GM12878 (cell line): ENCODE measurements around the gene BCAT1. TPM values are rescaled to one million over a fixed set of nuclear protein-coding genes. Genes with fewer than 3 reads are reported as not detected.

Experiments used
- ATAC-seq: fragments of 200-7000 bp; cut with Tn5 transposase; 3 replicates; pipeline ENCODE4 v1.9.1; 2020; ENCODE audit warnings: mild to moderate bottlenecking, moderate library complexity
- BruUV-seq: library from RNA; stranded (reverse); fragments of 400-500 nt; replicated peaks from 2 replicates; lab custom pipeline; 2021; lab: Mats Ljungman, UMichigan
- CTCF ChIA-PET: fragments of 300-600 bp; sonication (Branson Sonifier 250); formaldehyde crosslinking; extraction: SDS; loops from one replicate; lab custom pipeline; 2021; ENCODE audit warnings: inconsistent platforms; lab: Yijun Ruan, JAX
- POLR2A ChIA-PET: fragments of 350-600 bp; formaldehyde crosslinking; extraction: SDS; loops from one replicate; lab custom pipeline; 2021; ENCODE audit warnings: inconsistent platforms; lab: Charles Lee
- RAD21 ChIA-PET: fragments of 300-600 bp; sonication (Branson Sonifier 250); formaldehyde crosslinking; loops from one replicate; lab custom pipeline; 2023; ENCODE audit warnings: antibody characterized with exemption; ENCODE audit not compliant: unreplicated experiment; lab: Charles Lee
- SMC1A ChIA-PET: fragments of 300-600 bp; sonication (Branson Sonifier 250); formaldehyde crosslinking; loops from one replicate; lab custom pipeline; 2023; ENCODE audit not compliant: unreplicated experiment, uncharacterized antibody; lab: Charles Lee
- DNase-seq: peaks from one replicate; pipeline ENCODE4 v3.0.0-alpha.2; 2011; ENCODE audit warnings: low read depth, low spot score
- FAIRE-seq: peaks from 3 replicates; lab custom pipeline; 2011; peaks lifted over from hg19 to GRCh38; lab: Jason Lieb, UNC
- H2AFZ ChIP-seq: 2 replicates; pipeline ENCODE4 v1.6.0; 2011; ENCODE audit warnings: low read depth, low read length, control low read depth; ENCODE audit not compliant: control insufficient read depth
- H3K27ac ChIP-seq: 2 replicates; pipeline ENCODE4 v1.5.1; 2011; ENCODE audit warnings: control low read depth; ENCODE audit not compliant: control insufficient read depth, insufficient read depth
- H3K27me3 ChIP-seq, 2 experiments: replicated peaks in 1 of 2; 2 replicates each; pipeline versions ENCODE4 v1.6.0 to v1.6.1; 2011; ENCODE audit warnings: low read length in 1 of 2; ENCODE audit not compliant: control insufficient read depth in 2 of 2, insufficient read depth in 2 of 2
- H3K36me3 ChIP-seq, 2 experiments: 2 replicates each; pipeline ENCODE4 v1.5.1; 2011; ENCODE audit warnings: low read length in 1 of 2; ENCODE audit not compliant: control insufficient read depth in 2 of 2, insufficient read depth in 2 of 2
- H3K4me1 ChIP-seq: 2 replicates; pipeline ENCODE4 v1.6.1; 2011; ENCODE audit warnings: mild to moderate bottlenecking, low read length, moderate library complexity, mixed read lengths; ENCODE audit not compliant: control insufficient read depth, insufficient read depth
- H3K4me2 ChIP-seq: 2 replicates; pipeline ENCODE4 v1.6.0; 2011; ENCODE audit warnings: control low read depth; ENCODE audit not compliant: control insufficient read depth, insufficient read depth
- H3K4me3 ChIP-seq: fragments of 200-600 bp; sonication (generic); 2 replicates; pipeline ENCODE4 v1.5.1; 2016
- H3K79me2 ChIP-seq: 2 replicates; pipeline ENCODE4 v1.6.0; 2011; ENCODE audit warnings: low read length; ENCODE audit not compliant: control insufficient read depth, insufficient read depth
- H3K9ac ChIP-seq: 2 replicates; pipeline ENCODE4 v1.8.0; 2011; ENCODE audit warnings: low read length, control low read depth, mixed read lengths; ENCODE audit not compliant: control insufficient read depth, insufficient read depth
- H3K9me3 ChIP-seq: replicated peaks from 3 replicates; pipeline ENCODE4 v1.5.1; 2011; ENCODE audit warnings: mild to moderate bottlenecking, low read length; ENCODE audit not compliant: control insufficient read depth, insufficient read depth
- H4K20me1 ChIP-seq: 2 replicates; pipeline ENCODE4 v1.6.0; 2011; ENCODE audit not compliant: control insufficient read depth, insufficient read depth
- BCL3 ChIP-seq: IDR thresholded peaks from 2 replicates; pipeline ENCODE4 v1.6.1; 2011; ENCODE audit warnings: borderline replicate concordance, low read depth, mild to moderate bottlenecking, moderate library complexity, low read length; ENCODE audit not compliant: insufficient read depth, poor library complexity, severe bottlenecking
- CBFB ChIP-seq: IDR thresholded peaks from 2 replicates; pipeline ENCODE4 v1.6.1; 2016; ENCODE audit warnings: antibody characterized with exemption, low read depth
- DPF2 ChIP-seq: fragments of 450-650 bp; IDR thresholded peaks from 2 replicates; pipeline ENCODE4 v1.6.1; 2017; ENCODE audit warnings: mild to moderate bottlenecking
- HDAC2 ChIP-seq: fragments of 200-600 bp; sonication (generic); IDR thresholded peaks from 2 replicates; pipeline ENCODE4 v1.6.1; 2017
- HDAC6 ChIP-seq: fragments of 200-600 bp; sonication (generic); IDR thresholded peaks from one replicate; pipeline ENCODE4 v1.8.0; 2017; ENCODE audit warnings: antibody characterized with exemption; ENCODE audit not compliant: unreplicated experiment
- HDGF ChIP-seq: fragments of 450-650 bp; IDR thresholded peaks from 2 replicates; pipeline ENCODE4 v1.6.1; 2016; ENCODE audit warnings: antibody characterized with exemption
- IKZF1 ChIP-seq: fragments of 450-650 bp; conservative IDR thresholded peaks from 2 replicates; pipeline ENCODE4 v1.6.1; 2017; ENCODE audit warnings: antibody characterized with exemption, mild to moderate bottlenecking
- IKZF2 ChIP-seq, 2 experiments: fragments of 450-650 bp; IDR thresholded peaks; 2 replicates each; pipeline ENCODE4 v1.6.1; 2017; ENCODE audit warnings: mild to moderate bottlenecking in 2 of 2, moderate library complexity in 2 of 2
- IRF3 ChIP-seq: fragments of 450-650 bp; IDR thresholded peaks from 2 replicates; pipeline ENCODE4 v1.6.1; 2014; ENCODE audit warnings: mild to moderate bottlenecking
- LARP7 ChIP-seq: fragments of 450-650 bp; IDR thresholded peaks from 2 replicates; pipeline ENCODE4 v1.6.1; 2017; ENCODE audit warnings: mild to moderate bottlenecking
- MEF2A ChIP-seq: IDR thresholded peaks from 2 replicates; pipeline ENCODE4 v1.6.1; 2011; ENCODE audit warnings: low read depth, mild to moderate bottlenecking, low read length, moderate library complexity; ENCODE audit not compliant: insufficient read depth
- MTA2 ChIP-seq: fragments of 450-650 bp; IDR thresholded peaks from 2 replicates; pipeline ENCODE4 v1.6.1; 2016; ENCODE audit warnings: low read depth, mild to moderate bottlenecking, moderate library complexity
- MXI1 ChIP-seq: fragments of 150-350 bp; IDR thresholded peaks from 2 replicates; pipeline ENCODE4 v1.6.1; 2011; ENCODE audit warnings: low read depth, mild to moderate bottlenecking, inconsistent platforms, low read length, improper control_type of control experiment
- POLR2AphosphoS5 ChIP-seq: IDR thresholded peaks from 2 replicates; pipeline ENCODE4 v1.6.1; 2011; ENCODE audit warnings: mild to moderate bottlenecking, low read length, inconsistent platforms
- RUNX3 ChIP-seq: IDR thresholded peaks from 2 replicates; pipeline ENCODE4 v1.6.1; 2012; ENCODE audit warnings: low read length, inconsistent platforms
- TARDBP ChIP-seq: IDR thresholded peaks from 2 replicates; pipeline ENCODE4 v1.6.1; 2016; ENCODE audit warnings: borderline replicate concordance
- ZBTB40 ChIP-seq: fragments of 450-650 bp; IDR thresholded peaks from 2 replicates; pipeline ENCODE4 v1.6.1; 2016; ENCODE audit warnings: mild to moderate bottlenecking, moderate library complexity, borderline replicate concordance
- WGBS: methylation state at CpG from one replicate; pipeline ENCODE4 v1.1.6; 2016; ENCODE audit warnings: low lambda C conversion rate; ENCODE audit not compliant: insufficient replicate concordance, insufficient coverage; ENCODE audit errors: missing lambda C conversion rate; 5-methylcytosine and 5-hydroxymethylcytosine counted together
- in situ Hi-C: fragments of 300-500 bp; cut with MboI; formaldehyde crosslinking; loops from 9 replicates; pipeline ENCODE4 v1.14.3; 2018; ENCODE audit warnings: mixed read lengths
- intact Hi-C: fragments of 100-400 bp; cut with micrococcal nuclease; formaldehyde crosslinking; loops from one replicate; pipeline ENCODE4 v1.14.2; 2022; ENCODE audit not compliant: unreplicated experiment
- polyA plus RNA-seq, 11 experiments: library from polyadenylated mRNA; depleted of rRNA in 4 of 11; unstranded in 6 of 11; stranded (reverse) in 5 of 11; fragments of >200 nt; fragmentation: Nextera tagmentation in 4 of 11; fragmentation: Illumina TruSeq in 1 of 11; extraction: Ambion mirVana in 4 of 11; extraction: Trizol in 1 of 11; gene quantifications; 1 replicate in 1 of 11; 2 replicates in 10 of 11; pipeline versions ENCODE4 v1.2.1 to v1.2.3, GENCODE V29; 2011 to 2016; ENCODE audit warnings: inconsistent platforms in 2 of 11, missing spikeins in 2 of 11, low read depth in 1 of 11
- total RNA-seq, 4 experiments: library from RNA; depleted of rRNA in 3 of 4; stranded (reverse); fragments of >200 nt in 3 of 4; fragmentation: Illumina TruSeq in 1 of 4; extraction: Trizol in 1 of 4; gene quantifications; 2 replicates each; pipeline versions ENCODE4 v1.2.1 to v1.2.3, GENCODE V29; 2013 to 2021

The BCAT1 gene
- total and polyA plus RNA-seq, 10 of the 15 experiments (the other 5 are each of a cell fraction or from before 2014, with no cell fraction given): 26.2 to 187 (median 81.9) TPM

GRCh38 chr12:24902511-24903328 lies 46.2 kb downstream of the BCAT1 start:
- H3K4me1 ChIP-seq: peaks cover 20% of the 10 kb centered on the region
- H3K27me3 ChIP-seq: no peaks in the 10 kb centered on the region
- in situ Hi-C loops: no loop called here
- peak overlapping the region; percentile 48; the same call in 1 of the 2 replicates for H3K27ac ChIP-seq
- H3K4me2 ChIP-seq: peak overlapping the region; percentile 69
- peaks cover 16% of the 10 kb centered on the region for H3K79me2 ChIP-seq
- ChIA-PET SMC1A (interaction anchor here (0.6 to 1.3 kb wide), 9 partner anchors 14 to 346 kb away, joined by 3 to 7 read pairs (median 3); no protein-coding TSS in a partner anchor), RAD21 (interaction anchor here (0.7 to 0.8 kb wide), 2 partner anchors 48 to 50 kb away, joined by 3 read pairs; no protein-coding TSS in a partner anchor), CTCF (interaction anchor here (0.7 to 1.9 kb wide), 3 partner anchors 12 to 45 kb away, joined by 3 to 8 read pairs (median 4); partner anchors contain the start of gene BCAT1), POLR2A (interaction anchor here (1.0 to 1.7 kb wide), 2 partner anchors 47 to 50 kb away, joined by 3 to 4 read pairs; no protein-coding TSS in a partner anchor)
- no peaks in the 10 kb centered on the region for H4K20me1 ChIP-seq
- H3K4me3 ChIP-seq: peak overlapping the region; percentile 89
- no peak for FAIRE-seq
- no peak for DNase-seq
- peak; percentile 74 for ATAC-seq
- H2AFZ ChIP-seq: peak overlapping the region; percentile 83
- 0 out of 4 replicates have a peak, but pooled peaks cover 0 to 3% of the 10 kb centered on the region in 2 experiments for H3K36me3 ChIP-seq
- no TSS peak for BruUV-seq
- peak overlapping the region; percentile 64 for H3K9ac ChIP-seq
- intact Hi-C loops: loop anchor here (2.0 kb wide), 1 partner anchor 50 kb away; no protein-coding TSS in a partner anchor
- no peaks in the 10 kb centered on the region for H3K9me3 ChIP-seq
- 6% methylated on average over 74 of the region's 74 CpGs for WGBS
- TF ChIP-seq CBFB: peak; percentile 49
- TF ChIP-seq MXI1: no peak
- TF ChIP-seq MTA2: 0 out of 2 replicates have a peak, but pooled peaks have one; percentile 15
- peak; percentile 73 for TF ChIP-seq RUNX3
- TF ChIP-seq IKZF2 (IDR thresholded peaks at IDR 0.05): peak in 1 of 2 experiments; percentile 23; a peak in 1 of 4 replicates
- no peak for TF ChIP-seq POLR2AphosphoS5
- TF ChIP-seq DPF2: 0 out of 2 replicates have a peak, but pooled peaks have one; percentile 34
- TF ChIP-seq MEF2A: no peak
- TF ChIP-seq BCL3: peak; percentile 14
- TF ChIP-seq HDAC6: peak; percentile 100
- TF ChIP-seq IKZF1: peak; percentile 36; the same call in 1 of the 2 replicates
- peak; percentile 36; the same call in 1 of the 2 replicates for TF ChIP-seq LARP7
- no peak for TF ChIP-seq ZBTB40
- TF ChIP-seq IRF3: no peak
- 0 out of 2 replicates have a peak, but pooled peaks have one; percentile 67 for TF ChIP-seq HDAC2
- TF ChIP-seq TARDBP: 0 out of 2 replicates have a peak, but pooled peaks have one; percentile 35
- TF ChIP-seq HDGF: 0 out of 2 replicates have a peak, but pooled peaks have one; percentile 21
